Measurements from ENCODE around the gene CDKN1C. TPM values are rescaled to one million over a fixed set of nuclear protein-coding genes. Genes with fewer than 3 reads are reported as not detected.

CDKN1C gene
- total and polyA plus RNA-seq, 12 donors, result 17.7 to 817 (median 321) TPM

GRCh38 chr11:2882396-2883110 is 3.0 kb downstream of the CDKN1C start:
- no peaks in the 10 kb centered on the region for H3K36me3 ChIP-seq (replicated peaks in 1 of 2)
- H3K27me3 ChIP-seq, result no peaks in the 10 kb centered on the region
- peak overlapping the region in 1 of 4 donors; percentile 96 for H3K4me3 ChIP-seq
- H3K27ac ChIP-seq, result peak overlapping the region in 1 of 5 donors; percentile 79
- WGBS, 4 donors, result 73 to 80% (median 78%) methylated on average over 8 to 11 of the region's 11 CpGs
- peaks cover 6 to 24% of the 10 kb centered on the region in 2 donors for H3K4me1 ChIP-seq (replicated peaks in 1 of 2)
- no peak for DNase-seq
- TF ChIP-seq POLR2A (IDR thresholded peaks at IDR 0.05), result no peak
- intact Hi-C loops (cut with DNase I), result loop anchor here (10.0 kb wide), 2 partner anchors 168 to 188 kb away; partner anchors contain the start of gene KCNQ1OT1 (in 1 of the 2)
- no peaks in the 10 kb centered on the region for H3K9me3 ChIP-seq (replicated peaks in 1 of 3)

GRCh38 chr11:2881981-2882375 is 3.6 kb downstream of the CDKN1C start:
- H3K9me3 ChIP-seq (replicated peaks in 1 of 3), result no peaks in the 10 kb centered on the region
- DNase-seq, result no peak
- no peaks in the 10 kb centered on the region for H3K27me3 ChIP-seq
- H3K4me1 ChIP-seq (replicated peaks in 1 of 2), result peaks cover 6 to 24% of the 10 kb centered on the region in 2 donors
- intact Hi-C loops (cut with DNase I), result loop anchor here (10.0 kb wide), 2 partner anchors 167 to 187 kb away; partner anchors contain the start of gene KCNQ1OT1 (in 1 of the 2)
- H3K27ac ChIP-seq, result peak overlapping the region in 1 of 5 donors; percentile 38
- H3K4me3 ChIP-seq, result no peak overlapping the region
- TF ChIP-seq CTCF (IDR thresholded peaks at IDR 0.05) (no peak), POLR2A (IDR thresholded peaks at IDR 0.05) (no peak)
- 65 to 76% (median 68%) methylated on average over 11 to 12 of the region's 12 CpGs for WGBS, 4 donors
- H3K36me3 ChIP-seq (replicated peaks in 1 of 2), result no peaks in the 10 kb centered on the region

GRCh38 chr11:2881076-2881980 is 4.2 kb downstream of the CDKN1C start:
- intact Hi-C loops (cut with DNase I), result loop anchor here (10.0 kb wide), 2 partner anchors 167 to 187 kb away; partner anchors contain the start of gene KCNQ1OT1 (in 1 of the 2)
- Histone ChIP-seq H3K4me3 (no peak overlapping the region), H3K9me3 (replicated peaks in 1 of 3) (no peaks in the 10 kb centered on the region), H3K36me3 (replicated peaks in 1 of 2) (no peaks in the 10 kb centered on the region), H3K27me3 (no peaks in the 10 kb centered on the region), H3K27ac (peak overlapping the region in 1 of 5 donors; percentile 38), H3K4me1 (replicated peaks in 1 of 2) (peaks cover 6 to 22% of the 10 kb centered on the region in 2 donors)
- WGBS, 4 donors, result 84 to 87% (median 87%) methylated on average over 9 to 19 of the region's 19 CpGs
- TF ChIP-seq POLR2A (IDR thresholded peaks at IDR 0.05) (no peak), CTCF (IDR thresholded peaks at IDR 0.05) (no peak)
- no peak for DNase-seq

GRCh38 chr11:2880646-2881045 is 4.9 kb downstream of the CDKN1C start:
- Histone ChIP-seq H3K27me3 (no peaks in the 10 kb centered on the region), H3K4me3 (no peak overlapping the region), H3K27ac (peak overlapping the region in 1 of 5 donors; percentile 26), H3K4me1 (replicated peaks in 1 of 2) (peaks cover 6 to 20% of the 10 kb centered on the region in 2 donors), H3K36me3 (replicated peaks in 1 of 2) (no peaks in the 10 kb centered on the region), H3K9me3 (replicated peaks in 1 of 3) (no peaks in the 10 kb centered on the region)
- DNase-seq, result no peak
- intact Hi-C loops (cut with DNase I), result loop anchor here (10.0 kb wide), 2 partner anchors 166 to 186 kb away; partner anchors contain the start of gene KCNQ1OT1 (in 1 of the 2)
- TF ChIP-seq CTCF (IDR thresholded peaks at IDR 0.05) (no peak), POLR2A (IDR thresholded peaks at IDR 0.05) (no peak)
- 78 to 88% (median 86%) methylated on average over 6 to 7 of the region's 7 CpGs for WGBS, 4 donors

Data from adrenal gland (tissue), 12 donors.